Measurements from ENCODE around the gene TAF5.

GRCh38 chr10:103336370-103336769 lies 31.4 kb upstream of the TAF5 start:
- TF ChIP-seq POLR2A (IDR thresholded peaks at IDR 0.05; ENCODE audit: extremely low read depth, insufficient read length) (no peak), MYC (IDR thresholded peaks at IDR 0.05; ENCODE audit: low read depth, low read length) (no peak), CTCF (IDR thresholded peaks at IDR 0.05; ENCODE audit: low read depth, low read length) (no peak), MAX (IDR thresholded peaks at IDR 0.05; ENCODE audit: low read depth, low read length) (no peak)

Measured in NB4 (cell line).